HS-27A (cell line): ENCODE results near the gene RARB.

ENCODE experiments used
- DNase-seq: peaks from one replicate; pipeline ENCODE4 v3.0.0-alpha.2; 2012; ENCODE audit warnings: low read depth, missing footprints

RARB gene

DNA sequence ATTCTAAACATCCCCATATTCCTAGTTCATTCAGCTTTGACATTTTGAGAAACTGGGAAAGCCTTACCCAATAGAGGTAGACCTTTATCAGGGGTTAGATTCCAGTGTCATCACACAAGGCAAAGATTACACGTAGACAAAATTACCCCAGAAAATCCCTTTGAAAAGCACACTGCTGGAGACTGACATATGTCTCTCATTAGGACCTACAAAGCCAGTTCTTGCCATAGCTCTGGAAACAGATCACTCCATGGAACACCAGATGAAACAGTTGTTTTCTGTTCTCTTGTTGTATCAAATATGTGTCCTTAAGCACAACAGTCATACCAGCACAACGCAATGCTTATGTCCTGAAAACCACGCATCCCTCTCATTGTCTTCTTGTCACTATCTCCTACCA, 44.7 kb downstream of the RARB start:
- no peak for DNase-seq

DNA sequence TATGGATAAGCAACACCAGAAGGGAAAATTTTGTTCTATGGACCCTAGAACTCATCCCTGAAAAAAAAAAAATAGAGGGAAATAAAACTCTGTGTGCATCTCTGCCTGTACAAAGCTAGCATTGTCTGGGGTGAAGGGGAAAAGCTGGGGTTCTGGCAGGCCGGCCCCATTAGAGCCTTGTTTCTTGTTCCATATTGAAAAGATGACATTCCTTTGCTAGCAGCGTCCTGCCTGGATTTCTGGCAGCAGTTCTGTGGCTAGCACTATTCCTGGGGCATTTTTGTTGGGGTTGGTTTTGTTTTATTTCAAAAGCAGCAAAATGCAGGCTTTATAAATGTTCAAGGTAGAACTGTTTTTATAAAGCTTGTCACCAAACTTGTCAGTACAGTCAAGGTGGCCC, 45.2 kb downstream of the RARB start:
- DNase-seq, result no peak

DNA sequence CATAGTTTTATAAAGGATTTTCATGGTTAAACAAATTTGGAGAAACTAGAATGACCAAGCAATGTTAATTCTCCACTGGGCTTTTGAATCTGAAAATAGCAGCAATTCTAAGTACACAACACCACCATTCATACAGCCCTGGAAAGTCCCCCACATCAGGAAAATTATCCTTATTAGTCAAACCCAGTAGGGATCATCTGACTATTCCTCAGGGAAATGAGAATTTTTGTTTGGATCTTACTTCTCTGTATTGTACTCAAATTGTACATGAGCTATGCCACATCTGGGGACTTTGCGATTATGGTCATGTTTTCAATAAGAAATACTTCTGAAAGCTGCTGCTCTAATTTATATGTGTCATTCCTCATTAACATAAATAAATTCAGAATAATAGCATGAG, 46.0 kb downstream of the RARB start:
- no peak for DNase-seq

DNA sequence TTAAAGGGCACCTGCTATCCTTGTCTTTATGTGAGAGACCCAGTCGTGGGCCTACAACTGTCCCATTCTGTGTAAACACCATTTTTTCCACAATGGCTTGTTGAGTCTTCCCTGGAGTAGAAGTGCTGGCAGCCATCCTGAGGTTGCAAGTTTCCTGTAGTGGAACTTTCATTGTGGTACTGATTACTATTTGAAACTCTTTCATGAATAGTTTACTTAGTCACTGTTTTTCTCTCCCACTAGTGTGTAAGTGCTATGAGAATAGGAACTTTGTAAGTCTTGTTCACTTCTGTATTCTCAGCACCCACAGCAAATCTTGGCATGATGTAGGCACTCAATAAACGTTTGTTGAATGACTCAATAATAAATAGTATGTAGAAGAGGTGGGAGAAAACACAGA, 48.6 kb downstream of the RARB start:
- no peak for DNase-seq

DNA sequence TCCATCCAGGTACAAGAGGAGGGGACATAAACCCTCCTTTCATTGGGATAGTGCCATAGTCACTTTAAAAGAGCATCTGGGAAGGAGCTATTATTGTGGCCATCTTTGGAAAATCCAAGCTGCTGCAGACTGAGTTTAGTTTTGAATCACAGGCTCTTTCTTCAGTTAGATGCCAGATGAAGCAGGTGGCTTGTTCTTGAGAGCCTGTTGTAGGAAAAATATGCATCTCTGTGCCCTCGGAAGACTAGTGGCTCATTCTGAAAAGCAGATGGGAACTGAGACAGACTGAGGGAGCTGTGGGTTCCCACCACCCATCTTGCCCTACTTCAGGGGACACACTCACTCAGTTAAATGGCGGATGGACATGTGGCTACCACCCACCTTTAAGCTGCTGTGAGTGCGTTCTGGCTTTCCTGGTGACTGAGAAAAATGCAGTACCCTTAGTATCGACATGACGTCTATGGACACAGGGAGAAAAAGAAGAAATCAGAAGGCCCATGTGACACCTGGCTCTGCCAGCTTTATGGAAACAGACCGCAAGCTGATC, 50.2 kb downstream of the RARB start:
- no peak for DNase-seq

DNA sequence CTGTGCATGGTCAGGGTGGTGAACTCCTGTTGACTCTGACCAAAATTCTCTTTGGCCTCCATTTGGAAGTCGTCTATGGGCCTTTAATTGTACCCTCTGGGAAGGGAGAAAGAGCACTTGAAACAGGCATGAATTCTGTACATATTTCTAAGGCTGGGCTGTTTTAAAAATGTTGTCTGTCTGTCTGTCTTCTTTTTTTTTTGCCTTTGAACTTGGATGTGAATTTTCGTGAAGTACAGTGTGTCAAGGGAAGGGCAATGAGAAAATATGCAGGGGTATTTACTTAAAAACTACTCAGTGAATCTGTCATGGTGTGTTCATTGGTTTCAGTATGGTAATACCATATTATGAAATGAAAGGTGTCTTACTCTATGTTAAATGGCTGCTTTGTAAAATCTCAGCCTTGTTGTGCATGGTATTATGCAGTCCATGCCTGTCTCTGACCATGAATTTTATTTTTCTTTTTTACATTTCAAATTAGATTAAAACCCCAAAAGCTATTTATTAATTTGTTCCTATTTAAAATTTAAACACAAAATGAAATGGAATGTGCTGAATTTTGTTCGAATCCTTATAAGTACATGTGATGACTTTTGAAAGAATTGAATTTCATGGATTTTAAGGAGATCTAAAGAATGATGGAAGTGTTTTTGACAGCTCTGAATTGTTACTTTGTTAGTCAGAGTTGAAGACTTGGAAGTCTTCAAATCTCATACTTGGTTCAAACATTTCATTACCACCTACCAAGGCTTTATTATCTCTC, 51.1 kb downstream of the RARB start:
- no peak for DNase-seq

DNA sequence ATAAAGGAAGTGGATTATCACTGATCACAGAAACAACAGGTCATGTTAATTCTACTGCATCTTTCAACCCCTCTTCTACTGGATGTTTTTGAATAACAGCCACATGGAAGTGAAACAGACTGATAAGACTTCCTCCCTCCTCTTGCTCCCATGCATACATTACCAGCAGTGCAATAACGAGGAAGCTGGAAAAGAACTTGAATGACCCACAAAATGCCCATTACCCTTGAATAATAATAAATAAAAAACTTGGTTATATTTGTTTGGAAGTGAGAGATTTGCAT, 51.6 kb downstream of the RARB start:
- no peak for DNase-seq

DNA sequence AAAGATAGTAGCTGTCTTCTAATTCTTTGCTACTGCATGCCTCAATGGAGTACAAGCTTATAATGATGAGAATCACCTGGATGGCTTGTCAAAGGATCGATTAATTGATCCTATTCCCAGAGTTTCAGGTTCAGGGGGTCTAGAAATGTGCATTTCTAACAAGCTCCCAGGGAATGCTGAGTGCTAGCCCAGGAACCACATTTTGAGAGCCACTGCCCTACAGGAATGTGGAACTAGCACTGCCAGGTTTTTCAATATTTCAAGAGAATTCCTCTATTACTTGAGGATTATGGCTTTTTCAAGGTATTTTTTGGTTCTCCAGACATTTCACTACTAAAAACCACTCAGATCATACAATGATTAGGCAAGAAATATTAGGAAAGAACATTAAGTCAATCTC, 52.7 kb downstream of the RARB start:
- no peak for DNase-seq

DNA sequence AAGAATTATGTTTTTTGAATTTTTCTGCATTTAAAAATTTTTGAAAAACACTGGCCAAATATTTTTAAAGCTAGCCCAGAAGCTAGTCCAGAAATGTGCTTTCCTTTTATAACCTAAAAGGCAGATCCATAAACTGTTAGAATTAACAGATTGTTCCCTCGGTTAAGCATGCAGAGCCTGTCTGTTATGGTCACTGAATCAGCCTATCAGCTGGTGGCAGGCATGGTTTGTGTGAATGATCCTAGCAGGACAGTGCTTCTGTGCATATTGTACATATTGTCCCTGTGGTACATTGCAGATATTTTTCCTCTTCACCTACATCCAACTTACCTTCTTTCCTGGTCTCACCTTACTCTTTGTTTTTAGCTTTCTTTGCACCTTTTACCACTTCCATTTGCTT, 53.3 kb downstream of the RARB start:
- DNase-seq, result no peak

DNA sequence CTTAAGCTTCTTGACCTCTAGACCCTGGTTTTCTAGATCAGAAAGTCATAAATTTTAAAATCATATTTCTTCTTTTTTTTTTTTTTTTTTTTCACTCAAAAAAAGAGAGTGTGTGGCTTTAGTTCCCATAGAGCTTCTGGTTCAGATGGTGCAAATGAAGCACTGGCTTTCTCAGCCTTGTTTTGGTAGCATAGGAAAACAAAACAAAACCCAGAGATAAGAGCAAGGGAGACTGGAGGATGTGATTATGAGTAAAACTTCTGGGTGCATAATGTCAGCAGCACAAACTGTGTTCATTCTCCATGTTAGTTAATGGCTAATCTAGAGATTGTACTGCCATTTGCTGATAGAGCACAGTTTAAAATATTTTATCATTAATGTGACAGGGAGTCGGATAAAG, 55.4 kb downstream of the RARB start:
- no peak for DNase-seq

DNA sequence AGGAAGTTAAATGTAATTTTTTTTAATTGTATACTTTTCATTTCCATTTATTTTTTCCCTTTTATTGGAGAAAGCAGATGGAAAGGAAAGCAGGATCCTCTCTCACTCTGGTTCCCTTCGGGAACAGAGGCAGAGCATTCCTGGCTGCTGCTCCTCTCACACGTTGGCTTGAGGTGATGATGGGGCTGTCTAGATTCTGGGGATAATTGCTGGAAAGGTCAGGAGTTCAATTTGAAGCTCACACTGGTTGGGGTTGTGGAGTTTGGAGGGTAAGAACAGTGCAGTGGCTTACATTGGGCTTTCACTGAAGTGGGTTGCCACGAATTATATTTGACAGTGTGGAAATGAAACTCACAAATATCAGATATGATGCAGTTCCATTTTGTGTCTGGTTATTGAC, 57.6 kb downstream of the RARB start:
- DNase-seq, result no peak

DNA sequence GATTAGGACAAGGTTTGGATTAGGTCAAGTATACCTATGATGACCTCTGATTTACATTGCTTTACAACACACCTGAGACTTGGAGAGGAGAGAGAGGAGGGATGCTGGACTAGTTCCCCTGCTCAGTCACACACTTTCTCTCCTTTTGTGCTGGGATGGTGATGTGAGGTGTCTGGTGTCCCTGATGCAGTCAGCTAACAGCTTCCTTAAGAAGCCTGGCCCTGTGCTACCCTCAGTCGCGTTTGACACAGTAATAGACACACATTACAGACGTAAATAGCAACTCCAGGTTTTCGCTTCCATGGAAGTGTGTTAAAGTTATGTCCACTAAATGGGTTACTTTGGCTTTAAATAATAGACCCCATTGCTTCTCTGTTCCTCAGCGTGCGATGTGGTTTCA, 58.9 kb downstream of the RARB start:
- no peak for DNase-seq

DNA sequence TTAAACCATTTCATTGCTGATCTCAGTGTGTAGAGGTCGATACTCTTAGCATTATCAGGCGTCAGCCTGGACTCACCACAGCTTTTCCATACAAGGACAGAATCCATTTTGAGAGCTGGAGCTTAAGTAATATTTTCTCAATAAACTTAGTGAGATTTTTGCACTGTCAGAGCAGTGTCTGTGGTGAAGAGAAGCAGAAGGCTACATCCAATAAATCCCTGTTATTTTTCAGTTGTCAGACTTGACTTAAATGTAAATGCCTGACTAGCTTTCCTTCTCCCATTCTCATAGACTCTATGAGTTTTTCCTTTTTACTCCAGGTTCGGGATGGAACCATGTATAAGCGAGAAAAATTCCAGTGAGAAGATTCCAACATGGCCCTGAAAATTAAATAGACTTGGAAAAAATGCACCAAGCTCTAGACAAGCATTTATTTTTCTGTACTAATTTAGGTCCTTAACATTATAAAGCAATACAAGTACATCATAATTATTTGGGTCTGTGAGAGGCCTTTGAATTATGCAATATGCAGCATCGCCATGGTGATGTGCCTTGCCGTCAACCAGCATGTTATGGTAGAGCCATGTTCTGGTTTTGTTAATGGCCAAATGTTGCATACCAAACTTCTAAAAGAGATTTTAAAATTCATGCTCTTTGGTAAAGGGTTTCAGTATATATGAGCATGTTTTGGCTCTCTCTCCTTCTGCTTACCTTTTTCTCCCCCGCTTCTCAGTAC, 62.0 kb downstream of the RARB start:
- no peak for DNase-seq

DNA sequence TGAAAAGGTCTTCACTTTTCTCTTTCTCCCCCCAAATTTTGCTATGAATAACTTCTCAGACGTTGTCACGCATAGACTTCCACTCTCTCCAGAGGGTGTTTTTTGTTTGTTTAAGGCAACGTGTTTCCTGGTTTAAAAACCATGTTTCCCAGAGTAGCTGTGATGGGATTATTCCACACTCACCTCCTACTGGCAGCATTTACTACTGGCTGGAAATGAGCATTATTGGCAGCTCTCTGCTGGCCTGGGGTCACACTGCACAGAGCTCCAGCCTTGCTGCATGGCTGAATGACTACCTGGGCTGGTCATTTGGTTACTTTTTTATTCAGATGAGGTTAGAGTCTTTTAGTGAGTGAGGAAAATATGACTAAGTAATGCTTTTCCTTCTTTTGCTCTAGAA, 65.2 kb downstream of the RARB start:
- no peak for DNase-seq

DNA sequence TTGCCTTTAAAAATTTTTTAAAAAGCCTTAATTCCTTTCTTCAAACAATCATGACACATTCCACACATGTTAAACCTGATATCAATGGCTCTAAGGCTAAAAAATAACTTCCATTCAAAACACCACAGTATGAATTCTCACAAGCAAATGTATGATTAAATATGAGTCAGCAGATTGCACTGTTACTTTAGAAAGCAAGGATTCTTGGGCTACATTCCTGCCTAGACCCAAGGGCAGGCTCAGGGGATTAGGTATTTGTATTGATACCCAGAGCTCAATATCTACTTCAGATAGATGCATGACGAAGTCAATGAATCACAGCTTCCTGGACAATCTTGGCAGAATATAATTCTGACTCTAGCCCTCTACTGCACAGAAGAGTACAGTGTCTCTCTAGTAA, 65.7 kb downstream of the RARB start:
- DNase-seq, result peak; percentile 86

DNA sequence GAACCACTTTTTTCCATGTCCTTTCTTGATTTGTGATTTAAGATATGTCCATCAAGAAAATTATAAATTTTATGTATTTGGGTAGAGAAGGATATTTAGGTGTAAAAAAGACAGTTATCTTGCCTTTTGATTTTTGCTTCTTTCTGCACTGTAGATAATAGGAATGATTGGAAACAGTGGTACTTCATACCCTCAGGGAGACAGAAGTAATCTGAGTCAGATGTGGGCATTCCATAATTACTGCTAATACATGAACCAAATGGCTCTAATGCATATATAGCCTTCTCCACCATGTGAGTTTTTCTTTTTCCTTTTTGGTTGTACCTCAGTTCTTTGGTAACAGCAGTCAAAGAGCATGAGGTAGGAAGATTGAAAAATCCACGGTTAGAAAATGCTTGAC, 67.2 kb downstream of the RARB start:
- DNase-seq, result no peak

DNA sequence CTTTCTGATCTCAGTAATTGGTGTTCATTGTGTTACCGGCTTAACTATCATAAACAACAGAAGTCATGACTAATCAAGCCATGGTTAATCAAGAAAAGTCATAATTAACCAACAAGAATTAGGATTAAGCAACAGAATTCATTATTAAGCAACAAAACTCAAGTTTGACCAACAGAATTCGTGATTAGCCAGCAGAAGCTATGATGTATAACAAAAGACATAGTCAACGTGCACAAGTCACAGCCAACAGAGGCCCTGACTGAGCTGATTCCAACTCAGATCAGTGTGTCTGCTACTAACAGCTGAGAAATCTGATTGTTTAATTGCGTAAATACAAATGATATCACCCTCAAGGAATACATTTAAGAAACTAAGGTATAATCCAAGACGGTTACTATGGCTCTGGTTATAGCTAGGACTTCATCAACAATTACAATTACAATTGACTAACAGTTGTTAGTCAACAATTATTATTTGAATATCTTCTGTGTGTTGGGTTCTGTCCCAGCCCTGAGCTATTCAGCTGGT, 67.7 kb downstream of the RARB start:
- no peak for DNase-seq

DNA sequence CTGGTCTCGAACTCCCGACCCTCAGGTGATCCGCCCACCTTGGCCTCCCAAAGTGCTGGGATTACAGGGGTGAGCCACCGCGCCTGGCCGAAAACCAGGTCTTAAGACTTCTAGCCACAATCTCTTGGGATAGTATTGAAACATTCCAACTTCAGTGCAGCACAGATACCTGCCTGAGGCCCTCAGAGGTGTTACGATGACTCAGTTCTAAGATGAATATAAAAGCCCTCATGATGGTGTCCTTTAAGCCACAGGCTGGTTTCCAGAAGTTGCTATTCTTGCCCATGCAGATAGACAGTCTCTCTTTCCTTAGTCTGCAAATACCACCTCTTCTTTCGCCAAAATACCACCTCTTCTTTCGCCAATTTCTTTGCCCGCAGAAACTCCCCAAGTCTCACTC, 69.0 kb downstream of the RARB start:
- no peak for DNase-seq

DNA sequence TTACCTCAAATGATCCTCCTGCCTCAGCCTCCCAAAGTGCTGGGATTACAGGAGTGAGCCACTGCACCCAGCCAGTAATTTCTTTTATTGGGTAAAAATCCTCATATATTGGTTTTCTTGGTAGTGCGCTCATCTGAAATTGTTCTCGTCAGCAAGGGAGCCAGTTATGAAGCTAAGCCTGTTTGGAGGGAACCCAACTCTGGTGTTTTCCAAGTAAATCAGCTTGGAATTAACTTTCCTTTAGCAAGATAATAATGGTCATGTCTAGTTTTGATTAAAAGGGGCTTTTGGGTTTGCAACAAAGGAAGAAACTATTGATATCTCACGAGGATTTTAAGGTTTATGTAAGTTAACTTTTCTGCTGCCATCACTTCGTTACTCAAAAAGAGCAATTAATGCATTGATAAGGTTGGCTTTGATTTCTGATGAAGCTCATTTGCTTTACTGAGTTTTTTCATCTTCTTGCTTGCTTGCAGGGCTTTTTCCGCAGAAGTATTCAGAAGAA, 72.7 kb downstream of the RARB start:
- no peak for DNase-seq

DNA sequence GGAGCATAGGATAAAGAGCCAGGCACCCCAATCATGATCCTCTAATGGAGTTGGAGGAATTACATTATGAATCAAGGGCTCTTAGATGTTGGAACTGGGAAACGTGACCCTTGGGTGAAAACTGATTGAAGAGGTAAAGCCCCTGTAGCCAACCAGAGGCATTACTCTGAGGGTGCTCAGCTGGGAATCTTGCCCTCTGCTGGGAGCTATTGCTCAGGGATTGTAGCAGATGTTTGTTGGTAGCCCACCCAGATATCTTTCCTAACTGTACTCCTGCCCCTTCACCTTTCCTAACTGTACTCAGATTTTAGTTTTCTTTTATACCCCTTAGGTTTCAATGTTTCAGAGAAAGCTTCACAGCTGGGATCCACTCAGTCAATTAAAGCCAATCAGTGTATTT, 74.2 kb downstream of the RARB start:
- DNase-seq, result no peak

DNA sequence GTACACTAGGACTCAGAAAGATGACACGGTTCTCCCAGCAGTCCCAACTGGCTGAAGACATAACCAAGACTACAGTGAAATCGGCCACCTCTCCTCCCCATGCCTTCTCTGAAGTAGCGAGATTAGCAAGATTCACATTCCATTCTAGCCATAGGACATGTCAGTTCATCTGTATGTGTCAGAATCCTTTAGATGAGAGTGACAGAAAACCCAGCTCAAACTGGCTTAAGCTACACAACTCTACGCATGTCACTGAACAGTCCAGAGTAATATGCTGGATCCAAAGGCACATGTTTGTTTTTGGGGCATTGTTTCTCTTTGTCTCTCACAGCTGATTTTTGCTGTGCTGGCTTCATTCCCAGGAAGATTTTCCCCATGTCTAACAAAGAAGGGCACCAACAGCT, 75.8 kb downstream of the RARB start:
- no peak for DNase-seq

DNA sequence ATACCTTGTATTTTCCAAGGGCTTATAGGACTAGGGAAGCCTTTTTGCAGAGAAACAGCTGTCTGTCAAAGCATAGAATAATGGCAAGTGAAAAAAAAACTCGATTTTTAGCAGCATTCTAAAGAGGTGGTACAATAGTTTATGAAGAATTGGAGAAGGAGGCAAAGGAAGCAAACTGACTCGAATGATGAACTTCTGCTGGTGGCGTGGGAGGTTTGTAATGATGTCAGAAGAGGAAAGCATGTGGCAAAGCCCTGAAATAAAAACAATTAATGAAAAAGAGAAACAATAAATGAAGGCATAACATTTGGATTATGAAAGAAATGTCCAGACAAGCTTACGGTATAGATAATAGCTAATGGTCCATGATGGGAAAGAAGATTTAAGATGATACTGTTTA, 77.5 kb downstream of the RARB start:
- no peak for DNase-seq

DNA sequence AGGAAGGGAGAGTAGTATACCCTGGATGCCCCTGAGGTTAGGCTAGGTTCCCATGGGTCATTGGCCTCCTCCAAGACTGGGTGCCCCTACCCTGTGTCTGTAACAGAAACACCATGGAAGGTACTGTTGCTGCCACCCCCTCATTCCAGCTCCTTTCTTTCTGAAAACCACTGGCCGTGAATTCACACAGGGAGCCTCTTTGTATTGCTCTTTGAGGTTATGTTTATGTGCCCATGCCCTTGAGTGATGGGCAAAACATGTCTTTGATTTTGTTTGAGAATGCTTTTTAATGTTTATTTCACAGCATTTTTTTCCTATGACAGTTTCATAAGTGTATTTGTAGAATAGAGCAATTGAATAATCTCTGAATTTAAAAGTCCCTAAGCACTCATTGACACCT, 79.7 kb downstream of the RARB start:
- no peak for DNase-seq
